Right atrium auricular region (tissue), 2 donors: ENCODE measurements around the gene CCL22. TPM values are rescaled to one million over a fixed set of nuclear protein-coding genes. Genes with fewer than 3 reads are reported as not detected.

Source experiments
- DNase-seq: peaks from one replicate; pipeline ENCODE4 v3.0.0-alpha.2; 2019; ENCODE audit warnings: low spot score
- H3K27ac ChIP-seq, 2 donors: fragments of 200-600 bp; sonication (generic); 1 replicate in 1 of 2; 2 replicates in 1 of 2; pipeline ENCODE4 v1.5.1; 2016 to 2019
- H3K27me3 ChIP-seq, 2 donors: fragments of 200-600 bp; sonication (generic); one replicate each; pipeline versions ENCODE4 v1.5.1 to v1.6.0; 2017 to 2019
- H3K36me3 ChIP-seq: fragments of 200-600 bp; sonication (generic); one replicate; pipeline ENCODE4 v1.5.1; 2016
- H3K4me1 ChIP-seq, 2 donors: fragments of 200-600 bp; sonication (generic); one replicate each; pipeline versions ENCODE4 v1.5.1 to v1.6.0; 2017 to 2019
- H3K4me3 ChIP-seq, 2 donors: fragments of 200-600 bp; sonication (generic); 1 replicate in 1 of 2; 2 replicates in 1 of 2; pipeline ENCODE4 v1.5.1; 2017 to 2019; ENCODE audit warnings: mild to moderate bottlenecking in 1 of 2, moderate library complexity in 1 of 2
- H3K9me3 ChIP-seq, 2 donors: fragments of 200-600 bp; sonication (generic); one replicate each; pipeline ENCODE4 v1.5.1; 2019
- CTCF ChIP-seq, 2 donors: fragments of 200-600 bp; sonication (generic); IDR thresholded peaks; one replicate each; pipeline ENCODE4 v1.5.1; 2019; ENCODE audit warnings: antibody characterized with exemption in 2 of 2
- total RNA-seq, 2 donors: library from RNA; depleted of rRNA; stranded (reverse); fragments of >200 nt; gene quantifications; one replicate each; pipeline ENCODE4 v1.1.0, GENCODE V29; 2016

Gene CCL22
- total RNA-seq, 2 donors from 2014 or later: 0.08 TPM; not detected in 1

GRCh38 chr16:57388359-57389086 lies 29.9 kb downstream of the CCL22 start:
- Histone ChIP-seq H3K36me3 (no peaks in the 10 kb centered on the region), H3K9me3 (no peaks in the 10 kb centered on the region), H3K4me3 (no peak overlapping the region), H3K27ac (no peak overlapping the region), H3K4me1 (peaks cover 0 to 36% of the 10 kb centered on the region in 2 donors), H3K27me3 (no peaks in the 10 kb centered on the region)
- TF ChIP-seq CTCF (IDR thresholded peaks at IDR 0.05): no peak
- no peak for DNase-seq

GRCh38 chr16:57389087-57389468 lies 30.5 kb downstream of the CCL22 start:
- no peaks in the 10 kb centered on the region for H3K27me3 ChIP-seq
- no peaks in the 10 kb centered on the region for H3K36me3 ChIP-seq
- DNase-seq: no peak
- peaks cover 0 to 31% of the 10 kb centered on the region in 2 donors for H3K4me1 ChIP-seq
- no peaks in the 10 kb centered on the region for H3K9me3 ChIP-seq
- no peak overlapping the region for H3K27ac ChIP-seq
- no peak overlapping the region for H3K4me3 ChIP-seq
- TF ChIP-seq CTCF (IDR thresholded peaks at IDR 0.05): no peak

- H3K9me3 ChIP-seq: no peaks in the 10 kb centered on the region
- no peaks in the 10 kb centered on the region for H3K36me3 ChIP-seq
- H3K27ac ChIP-seq: no peak overlapping the region
- no peak overlapping the region for H3K4me3 ChIP-seq
- no peak for TF ChIP-seq CTCF (IDR thresholded peaks at IDR 0.05)
- no peak for DNase-seq
- H3K27me3 ChIP-seq: no peaks in the 10 kb centered on the region
- H3K4me1 ChIP-seq: peaks cover 0 to 22% of the 10 kb centered on the region in 2 donors
These were observed 32.2 kb downstream of the CCL22 start for GRCh38 chr16:57390636-57391295.

- DNase-seq: no peak
- H3K27ac ChIP-seq: no peak overlapping the region
These were observed 32.7 kb downstream of the CCL22 start for GRCh38 chr16:57391300-57391699.

GRCh38 chr16:57391708-57392107 lies 33.1 kb downstream of the CCL22 start:
- no peak for TF ChIP-seq CTCF (IDR thresholded peaks at IDR 0.05)
- H3K9me3 ChIP-seq: no peaks in the 10 kb centered on the region
- H3K27ac ChIP-seq: no peak overlapping the region
- DNase-seq: no peak
- H3K27me3 ChIP-seq: no peaks in the 10 kb centered on the region
- no peaks in the 10 kb centered on the region for H3K36me3 ChIP-seq
- no peak overlapping the region for H3K4me3 ChIP-seq
- H3K4me1 ChIP-seq: peaks cover 0 to 15% of the 10 kb centered on the region in 2 donors

More at GRCh38 chr16:57391300-57391699, 32.7 kb downstream of the CCL22 start:
- H3K36me3 ChIP-seq: no peaks in the 10 kb centered on the region
- H3K9me3 ChIP-seq: no peaks in the 10 kb centered on the region
- no peaks in the 10 kb centered on the region for H3K27me3 ChIP-seq
- H3K4me1 ChIP-seq: peaks cover 0 to 18% of the 10 kb centered on the region in 2 donors
- TF ChIP-seq CTCF (IDR thresholded peaks at IDR 0.05): no peak
- H3K4me3 ChIP-seq: no peak overlapping the region
